ENCODE measurements around the gene RPS16. TPM values are rescaled to one million over a fixed set of nuclear protein-coding genes. Genes with fewer than 3 reads are reported as not detected.
"Not testable (repeated sequence)": the region's sequence is repeated elsewhere in the genome, so short reads cannot be mapped to it uniquely, and the experiment has no call there.

Gene RPS16
- total RNA-seq, 1 donor from 2014 or later = 75.3 TPM

GRCh38 chr19:39465956-39466747, 30.4 kb upstream of the RPS16 start:
- FAIRE-seq (no peak), DNase-seq (ENCODE audit: low read depth) (no peak)
- H3K36me3 ChIP-seq (ENCODE audit: control insufficient read depth, insufficient read depth, low read length) = peaks cover 43% of the 10 kb centered on the region
- TF ChIP-seq, protein P1, sequence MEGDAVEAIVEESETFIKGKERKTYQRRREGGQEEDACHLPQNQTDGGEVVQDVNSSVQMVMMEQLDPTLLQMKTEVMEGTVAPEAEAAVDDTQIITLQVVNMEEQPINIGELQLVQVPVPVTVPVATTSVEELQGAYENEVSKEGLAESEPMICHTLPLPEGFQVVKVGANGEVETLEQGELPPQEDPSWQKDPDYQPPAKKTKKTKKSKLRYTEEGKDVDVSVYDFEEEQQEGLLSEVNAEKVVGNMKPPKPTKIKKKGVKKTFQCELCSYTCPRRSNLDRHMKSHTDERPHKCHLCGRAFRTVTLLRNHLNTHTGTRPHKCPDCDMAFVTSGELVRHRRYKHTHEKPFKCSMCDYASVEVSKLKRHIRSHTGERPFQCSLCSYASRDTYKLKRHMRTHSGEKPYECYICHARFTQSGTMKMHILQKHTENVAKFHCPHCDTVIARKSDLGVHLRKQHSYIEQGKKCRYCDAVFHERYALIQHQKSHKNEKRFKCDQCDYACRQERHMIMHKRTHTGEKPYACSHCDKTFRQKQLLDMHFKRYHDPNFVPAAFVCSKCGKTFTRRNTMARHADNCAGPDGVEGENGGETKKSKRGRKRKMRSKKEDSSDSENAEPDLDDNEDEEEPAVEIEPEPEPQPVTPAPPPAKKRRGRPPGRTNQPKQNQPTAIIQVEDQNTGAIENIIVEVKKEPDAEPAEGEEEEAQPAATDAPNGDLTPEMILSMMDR (IDR thresholded peaks at IDR 0.05; ENCODE audit: insufficient read depth, low read length, severe bottlenecking) = no peak
- H3K4me3 ChIP-seq (ENCODE audit: low read depth, low read length) = no peak overlapping the region
- no peaks in the 10 kb centered on the region for H3K27me3 ChIP-seq (ENCODE audit: control insufficient read depth, insufficient read depth, low read length)

- Histone ChIP-seq H3K27me3 (ENCODE audit: control insufficient read depth, insufficient read depth, low read length) (no peaks in the 10 kb centered on the region), H3K4me3 (ENCODE audit: low read depth, low read length) (no peak overlapping the region), H3K36me3 (ENCODE audit: control insufficient read depth, insufficient read depth, low read length) (peaks cover 40% of the 10 kb centered on the region)
- no peak for FAIRE-seq
- no peak for DNase-seq (ENCODE audit: low read depth)
- TF ChIP-seq, protein P1 (IDR thresholded peaks at IDR 0.05; ENCODE audit: insufficient read depth, low read length, severe bottlenecking) = no peak
Observed at GRCh38 chr19:39463403-39463802, 27.7 kb upstream of the RPS16 start.

- H3K27me3 ChIP-seq (ENCODE audit: control insufficient read depth, insufficient read depth, low read length); H3K36me3 ChIP-seq (ENCODE audit: control insufficient read depth, insufficient read depth, low read length); DNase-seq (ENCODE audit: low read depth); H3K4me3 ChIP-seq (ENCODE audit: low read depth, low read length); FAIRE-seq: not testable (repeated sequence)
Observed at GRCh38 chr19:39451257-39451656, 15.5 kb upstream of the RPS16 start.

GRCh38 chr19:39449116-39449797, 13.5 kb upstream of the RPS16 start:
- H3K27me3 ChIP-seq (ENCODE audit: control insufficient read depth, insufficient read depth, low read length) = no peaks in the 10 kb centered on the region
- H3K36me3 ChIP-seq (ENCODE audit: control insufficient read depth, insufficient read depth, low read length) = peaks cover 4% of the 10 kb centered on the region
- H3K4me3 ChIP-seq (ENCODE audit: low read depth, low read length) = no peak overlapping the region
- TF ChIP-seq, protein P1 (IDR thresholded peaks at IDR 0.05; ENCODE audit: insufficient read depth, low read length, severe bottlenecking) = no peak
- no peak for FAIRE-seq
- DNase-seq (ENCODE audit: low read depth) = no peak

GRCh38 chr19:39448271-39448670, 12.5 kb upstream of the RPS16 start:
- DNase-seq (ENCODE audit: low read depth) = peak; percentile 52

More at GRCh38 chr19:39448271-39448670, 12.5 kb upstream of the RPS16 start:
- peaks cover 3% of the 10 kb centered on the region for H3K36me3 ChIP-seq (ENCODE audit: control insufficient read depth, insufficient read depth, low read length)
- no peak for FAIRE-seq
- H3K4me3 ChIP-seq (ENCODE audit: low read depth, low read length) = no peak overlapping the region
- TF ChIP-seq, protein P1 (IDR thresholded peaks at IDR 0.05; ENCODE audit: insufficient read depth, low read length, severe bottlenecking) = no peak
- H3K27me3 ChIP-seq (ENCODE audit: control insufficient read depth, insufficient read depth, low read length) = no peaks in the 10 kb centered on the region
